ENCODE data around the gene LIX1L.
"Not testable (repeated sequence)": the region's sequence is repeated elsewhere in the genome, so short reads cannot be mapped to it uniquely, and the experiment has no call there.

The LIX1L gene

GRCh38 chr1:145936247-145936646 lies 21.6 kb downstream of the LIX1L start:
- no peak for DNase-seq (ENCODE audit: low read depth)

GRCh38 chr1:145935708-145936107 lies 22.1 kb downstream of the LIX1L start:
- no peak for DNase-seq (ENCODE audit: low read depth)

- DNase-seq (ENCODE audit: low read depth), result not testable (repeated sequence)
These were observed 25.3 kb downstream of the LIX1L start for GRCh38 chr1:145932522-145933009.

- no peak for DNase-seq (ENCODE audit: low read depth)
These were observed 29.7 kb downstream of the LIX1L start for GRCh38 chr1:145927916-145928643.

GRCh38 chr1:145927063-145927886 lies 30.5 kb downstream of the LIX1L start, which contains the start of gene RBM8A:
Gene RBM8A, minus strand, starts transcription at chr1:145927484. Its CDS starts 58 bp downstream, at chr1:145927426.
- peak; percentile 99 for DNase-seq (ENCODE audit: low read depth)

GRCh38 chr1:145926686-145927062 lies 31.1 kb downstream of the LIX1L start:
- DNase-seq (ENCODE audit: low read depth), result no peak

- peak; percentile 40 for DNase-seq (ENCODE audit: low read depth)
These were observed 35.6 kb downstream of the LIX1L start for GRCh38 chr1:145922266-145922665.

GRCh38 chr1:145920297-145920696 lies 37.5 kb downstream of the LIX1L start:
- not testable (repeated sequence) for DNase-seq (ENCODE audit: low read depth)

- peak; percentile 57 for DNase-seq (ENCODE audit: low read depth)
These were observed 38.6 kb downstream of the LIX1L start for GRCh38 chr1:145918992-145919939.

GRCh38 chr1:145918144-145918991 lies 39.4 kb downstream of the LIX1L start, which contains the start of gene PEX11B:
Gene PEX11B, minus strand, starts transcription at chr1:145918717. Its CDS starts 29 bp downstream, at chr1:145918688.
- peak; percentile 90 for DNase-seq (ENCODE audit: low read depth)

- no peak for DNase-seq (ENCODE audit: low read depth)
These were observed 40.2 kb downstream of the LIX1L start for GRCh38 chr1:145917595-145917994.

- DNase-seq (ENCODE audit: low read depth), result peak; percentile 39
These were observed 41.1 kb downstream of the LIX1L start for GRCh38 chr1:145916745-145917144.

- DNase-seq (ENCODE audit: low read depth), result no peak
These were observed 45.6 kb downstream of the LIX1L start for GRCh38 chr1:145912128-145912641.

- DNase-seq (ENCODE audit: low read depth), result no peak
These were observed 49.2 kb downstream of the LIX1L start for GRCh38 chr1:145908653-145909052.

GRCh38 chr1:145906954-145907753 lies 50.7 kb downstream of the LIX1L start:
- DNase-seq (ENCODE audit: low read depth), result no peak

GRCh38 chr1:145901312-145902021 lies 56.4 kb downstream of the LIX1L start:
- no peak for DNase-seq (ENCODE audit: low read depth)

GRCh38 chr1:145898756-145899155 lies 59.1 kb downstream of the LIX1L start:
- no peak for DNase-seq (ENCODE audit: low read depth)

GRCh38 chr1:145897969-145898368 lies 59.8 kb downstream of the LIX1L start:
- DNase-seq (ENCODE audit: low read depth), result no peak

GRCh38 chr1:145895471-145895870 lies 62.3 kb downstream of the LIX1L start:
- no peak for DNase-seq (ENCODE audit: low read depth)

Data from iris pigment epithelial cell (primary cell).